Anterior cingulate cortex (tissue), 58 donors: Measurements from ENCODE around the gene GJB6.

ENCODE experiments used
- DNase-seq, 58 donors: peaks; one replicate each; lab custom pipeline; 2025; lab: John Stamatoyannopoulos, UW

The GJB6 gene

GRCh38 chr13:20230913-20231838 is 943 bp downstream of the GJB6 start:
- peak in 24 of 58 donors; percentile 3 to 77 (median 36) for DNase-seq

- no peak for DNase-seq
These were observed 4.4 kb downstream of the GJB6 start for GRCh38 chr13:20227730-20228129.

- DNase-seq, result no peak
These were observed 4.8 kb downstream of the GJB6 start for GRCh38 chr13:20227288-20227687.

GRCh38 chr13:20222553-20222952 is 9.6 kb downstream of the GJB6 start:
- no peak for DNase-seq

DNA sequence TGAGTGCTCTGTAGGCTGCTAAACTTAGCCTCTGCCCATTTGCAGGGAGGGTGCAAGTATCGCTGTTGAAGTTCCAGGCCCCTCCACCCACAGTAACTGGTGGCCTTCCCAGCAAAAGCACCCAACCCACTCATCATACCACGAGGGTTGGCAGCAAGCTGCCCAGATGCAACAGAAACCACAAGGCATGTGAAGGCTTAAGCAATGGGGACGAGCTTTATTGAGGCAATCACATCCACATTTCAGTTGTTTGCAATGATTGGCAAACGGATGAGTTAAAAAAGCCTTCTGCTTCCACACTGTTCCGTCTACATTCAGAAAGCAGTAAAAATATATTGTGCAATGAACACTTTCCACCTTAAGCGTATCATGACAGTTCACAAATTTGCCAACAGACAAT is 10.3 kb downstream of the GJB6 start:
- DNase-seq, result no peak

GRCh38 chr13:20219577-20219976 is 12.5 kb downstream of the GJB6 start:
- DNase-seq, result no peak

- DNase-seq, result no peak
These were observed 15.0 kb downstream of the GJB6 start for GRCh38 chr13:20217168-20217567.

DNA sequence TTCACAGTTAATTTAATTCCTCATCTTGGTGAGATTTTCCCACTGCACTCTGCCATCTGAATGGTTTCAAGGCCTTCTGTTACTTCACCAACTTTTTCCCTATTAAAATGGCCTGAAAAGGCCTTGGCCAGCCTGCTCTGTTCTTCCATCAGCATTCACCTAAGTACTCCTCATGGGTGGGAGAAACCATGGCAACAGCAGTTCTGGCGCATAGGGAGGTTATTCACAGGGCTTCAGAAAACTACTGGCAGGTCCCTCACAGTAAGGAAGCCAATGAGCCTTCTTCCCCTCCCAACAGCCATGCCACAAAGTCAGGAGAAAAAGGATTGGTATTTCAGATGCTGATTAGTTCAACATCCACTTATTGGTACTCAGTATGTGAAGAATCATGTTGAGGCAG is 22.2 kb downstream of the GJB6 start:
- DNase-seq, result peak in 23 of 58 donors; percentile 7 to 85 (median 29)

DNA sequence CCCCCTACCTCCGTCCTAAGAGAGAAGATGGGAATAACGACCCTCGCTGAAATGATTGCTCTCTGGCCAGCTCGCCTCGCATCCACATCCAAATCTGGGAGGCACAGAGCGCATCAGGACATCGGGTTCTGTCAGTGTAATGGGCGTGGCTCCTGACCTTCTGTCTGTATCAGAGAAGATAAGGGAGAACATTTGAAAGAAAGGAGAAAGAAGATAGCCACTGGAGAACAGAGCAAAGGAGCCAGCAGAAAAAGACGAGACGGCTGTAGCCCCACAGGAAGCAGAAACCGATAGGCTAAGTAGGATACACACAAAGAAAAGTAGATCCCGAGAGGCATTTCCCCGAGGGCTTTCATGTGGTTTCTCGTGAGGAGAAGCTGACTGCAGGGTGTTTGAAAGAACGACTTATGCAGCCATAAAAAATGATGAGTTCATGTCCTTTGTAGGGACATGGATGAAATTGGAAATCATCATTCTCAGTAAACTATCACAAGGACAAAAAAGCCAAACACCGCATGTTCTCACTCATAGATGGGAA is 25.4 kb downstream of the GJB6 start:
- DNase-seq, result no peak

DNA sequence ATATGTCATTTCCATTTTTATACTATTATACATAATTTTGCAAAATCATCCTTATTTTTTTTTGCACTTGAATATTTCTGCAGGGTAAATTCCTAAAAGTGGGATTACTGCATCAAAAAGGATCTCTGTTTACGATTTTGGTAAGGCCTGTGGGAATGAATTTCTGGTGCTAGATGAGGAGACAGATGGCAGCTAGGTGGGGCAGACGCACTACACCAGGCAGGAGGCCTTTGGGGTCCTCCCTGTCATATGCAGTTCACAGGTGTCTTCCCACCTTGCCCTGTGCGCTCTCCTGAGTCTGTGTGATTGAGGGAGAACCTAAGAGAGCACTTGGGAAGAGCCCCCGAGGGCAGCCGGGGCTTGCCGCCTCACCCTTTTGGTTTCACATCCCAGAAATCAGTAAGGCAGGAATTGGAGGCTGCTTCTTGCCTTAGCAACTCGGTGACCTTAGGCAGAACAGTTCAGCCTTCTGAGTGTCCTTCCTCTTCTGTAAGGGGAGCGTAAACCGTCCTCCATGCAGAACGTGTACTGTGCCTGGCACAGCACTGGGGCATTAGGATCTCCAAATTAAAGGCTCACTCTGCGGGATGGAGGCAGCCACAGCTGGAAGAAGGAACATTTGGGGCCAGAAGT is 25.9 kb downstream of the GJB6 start:
- DNase-seq, result no peak

- DNase-seq, result no peak
These were observed 33.3 kb downstream of the GJB6 start for GRCh38 chr13:20198781-20199180.

DNA sequence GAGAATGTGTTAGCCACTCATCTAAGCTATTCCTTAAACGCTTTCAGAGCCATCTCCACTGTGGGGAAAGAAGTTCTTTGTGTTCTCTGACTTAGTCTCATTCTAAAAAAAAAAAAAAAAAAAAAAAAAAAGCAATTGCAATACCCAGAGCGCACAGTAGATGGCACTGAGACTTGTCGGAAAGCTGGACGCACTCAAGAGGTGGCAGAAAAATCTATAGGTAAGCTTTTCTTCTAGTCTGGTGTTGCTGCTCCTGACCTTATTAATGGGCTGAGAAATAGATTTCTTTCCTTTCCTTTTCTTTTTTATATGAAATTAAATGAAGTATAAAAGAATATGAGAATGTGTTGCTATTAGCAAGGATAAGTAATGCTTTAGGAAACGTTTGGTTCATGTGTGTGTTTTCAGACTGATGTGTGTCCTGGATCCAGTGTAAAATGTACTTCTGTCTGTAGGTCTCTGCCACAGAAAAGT is 34.7 kb downstream of the GJB6 start:
- DNase-seq, result peak in 3 of 58 donors; percentile 10 to 18 (median 12)

GRCh38 chr13:20195801-20196200 is 36.3 kb downstream of the GJB6 start:
- no peak for DNase-seq

GRCh38 chr13:20193907-20194631 is 38.0 kb downstream of the GJB6 start:
- DNase-seq, result no peak

- no peak for DNase-seq
These were observed 38.8 kb downstream of the GJB6 start for GRCh38 chr13:20193162-20193906.

DNA sequence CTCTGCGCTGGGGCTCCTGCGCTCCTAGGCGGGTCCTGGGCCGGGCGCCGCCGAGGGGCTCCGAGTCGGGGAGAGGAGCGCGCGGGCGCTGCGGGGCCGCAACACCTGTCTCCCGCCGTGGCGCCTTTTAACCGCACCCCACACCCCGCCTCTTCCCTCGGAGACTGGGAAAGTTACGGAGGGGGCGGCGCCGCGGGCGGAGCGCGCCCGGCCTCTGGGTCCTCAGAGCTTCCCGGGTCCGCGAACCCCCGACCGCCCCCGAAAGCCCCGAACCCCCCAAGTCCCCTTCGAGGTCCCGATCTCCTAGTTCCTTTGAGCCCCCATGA is 39.3 kb downstream of the GJB6 start, which contains the start of gene GJB2:
GJB2 (minus strand) TSS at position 103 of the 326 bp plus-strand sequence. CDS start 3,357 bp downstream, outside the sequence.
- no peak for DNase-seq

DNA sequence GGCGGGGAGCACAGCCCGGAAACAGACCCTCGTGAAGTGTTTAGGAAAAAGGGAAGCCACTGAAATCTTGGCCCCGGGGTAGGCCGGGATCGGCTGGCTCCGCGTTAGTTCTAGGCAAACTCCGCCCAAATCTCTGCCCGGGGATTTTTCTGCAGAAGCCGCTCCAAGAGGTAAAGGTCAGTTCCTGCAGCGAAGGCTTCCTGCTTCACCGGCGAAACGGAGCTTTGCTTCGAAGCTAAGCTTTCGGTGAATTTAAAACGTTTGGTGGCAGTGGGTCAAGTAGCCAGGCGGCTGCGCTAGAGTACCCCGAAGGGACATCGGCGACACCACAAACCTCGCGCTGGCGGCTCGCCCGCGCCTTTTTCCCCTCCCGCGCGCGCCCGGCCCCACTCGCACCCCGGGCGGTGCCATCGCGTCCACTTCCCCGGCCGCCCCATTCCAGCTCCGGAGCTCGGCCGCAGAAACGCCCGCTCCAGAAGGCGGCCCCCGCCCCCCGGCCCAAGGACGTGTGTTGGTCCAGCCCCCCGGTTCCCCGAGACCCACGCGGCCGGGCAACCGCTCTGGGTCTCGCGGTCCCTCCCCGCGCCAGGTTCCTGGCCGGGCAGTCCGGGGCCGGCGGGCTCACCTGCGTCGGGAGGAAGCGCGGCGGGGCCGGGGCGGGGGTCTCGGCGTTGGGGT is 39.8 kb downstream of the GJB6 start:
- peak in 4 of 58 donors; percentile 7 to 26 (median 8) for DNase-seq

DNA sequence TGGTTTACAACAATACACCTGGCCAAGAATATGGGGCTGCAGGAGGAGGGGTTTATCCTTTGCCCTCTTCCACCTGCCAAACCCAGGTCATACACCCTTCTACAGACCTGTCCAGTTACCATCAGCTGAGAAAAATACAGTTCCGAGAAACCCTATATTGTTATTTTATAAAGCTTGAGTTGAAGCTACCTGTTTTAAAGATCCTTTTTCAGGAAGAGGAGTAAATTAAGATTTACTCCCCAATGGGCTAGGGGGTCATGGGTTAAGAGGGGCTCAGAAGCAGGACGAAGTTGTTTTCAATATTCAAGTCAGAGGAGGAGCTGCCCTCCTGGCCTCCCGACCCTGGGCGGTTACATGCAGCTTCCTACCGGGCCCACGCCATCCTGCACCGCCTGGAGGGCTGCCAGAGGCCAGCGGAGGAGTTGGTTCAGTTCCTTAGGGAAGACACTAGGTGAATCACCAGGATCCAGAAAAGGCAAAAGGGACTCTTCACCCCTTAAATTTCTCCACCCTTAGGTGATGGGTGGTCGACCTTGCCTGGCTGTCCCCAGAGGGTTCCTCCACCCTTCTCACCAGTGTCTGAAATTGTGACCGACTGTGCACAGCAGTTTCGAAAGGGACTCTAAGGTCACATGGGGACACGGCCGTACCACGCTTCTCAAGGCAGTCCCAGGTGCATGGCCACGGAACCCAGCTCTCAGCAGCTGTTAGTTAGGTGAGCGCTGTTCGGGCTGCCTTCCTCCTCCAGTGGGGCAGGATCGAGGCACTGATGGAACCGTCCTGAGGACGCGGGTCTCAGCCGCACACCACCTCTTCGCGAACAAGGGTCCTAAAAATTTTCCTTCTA is 40.6 kb downstream of the GJB6 start:
- DNase-seq, result no peak
